ENCODE measurements around the gene VSIR.

DNA sequence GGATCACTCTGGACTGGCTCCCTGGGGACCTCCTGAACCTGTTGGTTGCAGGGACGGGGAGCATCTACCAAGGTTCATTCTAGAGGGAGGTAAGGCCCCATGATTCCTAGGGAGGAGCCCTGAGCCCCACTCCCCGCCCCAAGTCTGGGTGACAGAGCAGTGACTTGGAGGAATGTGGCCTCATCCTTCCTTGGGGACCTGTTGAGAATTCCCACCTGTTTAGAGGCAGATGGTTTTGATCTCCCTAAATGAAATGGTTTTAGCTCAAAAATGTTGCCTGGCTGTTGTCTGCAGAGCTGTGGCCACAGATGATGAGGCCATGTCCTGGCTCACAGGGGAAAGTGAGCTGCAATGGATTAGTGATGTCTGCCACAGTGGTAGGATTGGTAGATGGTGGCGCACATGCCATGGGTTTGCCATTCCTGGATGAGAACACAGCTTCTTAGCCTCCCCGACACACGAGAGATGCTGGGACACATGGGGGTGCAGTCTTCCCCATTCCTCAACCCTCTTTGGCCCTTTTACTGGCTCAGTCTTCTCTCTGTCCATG is 66.0 kb downstream of the VSIR start:
- no peak for TF ChIP-seq POLR2AphosphoS5 (IDR thresholded peaks at IDR 0.05; ENCODE audit: low read depth, low read length)
- no peak for TF ChIP-seq POLR2A (IDR thresholded peaks at IDR 0.05; ENCODE audit: low read depth, low read length)
- no peak for TF ChIP-seq TAF1 (IDR thresholded peaks at IDR 0.05; ENCODE audit: low read depth, low read length)
- no peak for TF ChIP-seq POU2F2 (IDR thresholded peaks at IDR 0.05; ENCODE audit: low read depth, low read length)
